Neuronal stem cell (in vitro differentiated cells): ENCODE results near the gene FST.

Experiments
- DNase-seq: peaks from one replicate; pipeline ENCODE4 v3.0.0-alpha.2; 2013; ENCODE audit warnings: low spot score
- H2AFZ ChIP-seq: one replicate; pipeline ENCODE4 v1.6.1; 2013; ENCODE audit warnings: mild to moderate bottlenecking, low read length, inconsistent platforms
- H2AK5ac ChIP-seq: 2 replicates; pipeline ENCODE4 v1.6.1; 2013; ENCODE audit warnings: low read depth, mild to moderate bottlenecking, inconsistent platforms, low read length, moderate library complexity, mixed read lengths
- H2BK120ac ChIP-seq: 2 replicates; pipeline ENCODE4 v1.6.1; 2013; ENCODE audit warnings: low read depth, mild to moderate bottlenecking, inconsistent platforms, low read length, moderate library complexity, mixed read lengths
- H2BK12ac ChIP-seq: one replicate; pipeline ENCODE4 v1.6.1; 2013; ENCODE audit warnings: low read length, inconsistent platforms
- H2BK15ac ChIP-seq: 2 replicates; pipeline ENCODE4 v1.6.1; 2013; ENCODE audit warnings: mild to moderate bottlenecking, low read length, inconsistent platforms, mixed read lengths
- H2BK5ac ChIP-seq: one replicate; pipeline ENCODE4 v1.6.1; 2013; ENCODE audit warnings: inconsistent platforms, mild to moderate bottlenecking, low read length, moderate library complexity
- H3K14ac ChIP-seq: one replicate; pipeline ENCODE4 v1.6.1; 2013; ENCODE audit warnings: low read length, inconsistent platforms
- H3K18ac ChIP-seq: 2 replicates; pipeline ENCODE4 v1.6.1; 2013; ENCODE audit warnings: low read length, inconsistent platforms
- H3K23ac ChIP-seq: 2 replicates; pipeline ENCODE4 v1.6.1; 2013; ENCODE audit warnings: low read depth, mild to moderate bottlenecking, mixed read lengths, low read length, inconsistent platforms; ENCODE audit not compliant: poor library complexity
- H3K27ac ChIP-seq: replicated peaks from 3 replicates; pipeline ENCODE4 v1.5.1; 2013; ENCODE audit warnings: low read length, inconsistent platforms
- H3K27me3 ChIP-seq, 3 experiments: 2 replicates each; pipeline ENCODE4 v1.6.1; 2013; ENCODE audit warnings: low read length in 3 of 3, mild to moderate bottlenecking in 2 of 3, inconsistent platforms in 1 of 3, low read depth in 1 of 3, mixed read lengths in 1 of 3, moderate library complexity in 1 of 3; ENCODE audit not compliant: control insufficient read depth in 3 of 3, insufficient read depth in 3 of 3
- H3K36me3 ChIP-seq, 2 donors: replicated peaks in 1 of 2; 2 replicates each; pipeline ENCODE4 v1.6.1; 2013; ENCODE audit warnings: low read length in 2 of 2; ENCODE audit not compliant: control insufficient read depth in 2 of 2, insufficient read depth in 2 of 2
- H3K4ac ChIP-seq: 2 replicates; pipeline ENCODE4 v1.6.1; 2013; ENCODE audit warnings: inconsistent platforms, mild to moderate bottlenecking, low read length, moderate library complexity
- H3K4me1 ChIP-seq, 2 donors: 1 replicate in 1 of 2; 2 replicates in 1 of 2; pipeline ENCODE4 v1.6.1; 2013; ENCODE audit warnings: low read length in 2 of 2, low read depth in 1 of 2; ENCODE audit not compliant: control insufficient read depth in 2 of 2, insufficient read depth in 1 of 2
- H3K4me2 ChIP-seq: one replicate; pipeline ENCODE4 v1.6.1; 2013; ENCODE audit warnings: mild to moderate bottlenecking, low read length, inconsistent platforms; ENCODE audit not compliant: insufficient read depth, poor library complexity, severe bottlenecking
- H3K4me3 ChIP-seq, 2 donors: 2 replicates each; pipeline ENCODE4 v1.5.1; 2013; ENCODE audit warnings: low read length in 2 of 2, mild to moderate bottlenecking in 2 of 2, inconsistent platforms in 1 of 2, moderate library complexity in 1 of 2
- H3K79me1 ChIP-seq: one replicate; pipeline ENCODE4 v1.6.1; 2013; ENCODE audit warnings: low read depth, mild to moderate bottlenecking, inconsistent platforms, low read length, moderate library complexity
- H3K9ac ChIP-seq: one replicate; pipeline ENCODE4 v1.6.1; 2013; ENCODE audit warnings: mild to moderate bottlenecking, low read depth, low read length, inconsistent platforms; ENCODE audit not compliant: poor library complexity
- H3K9me3 ChIP-seq, 2 donors: replicated peaks in 1 of 2; 2 replicates each; pipeline versions ENCODE3 to v1.6.1; 2013; ENCODE audit warnings: low read length in 2 of 2, mild to moderate bottlenecking in 2 of 2, inconsistent platforms in 1 of 2, low read depth in 1 of 2, mixed read lengths in 1 of 2, moderate library complexity in 1 of 2; ENCODE audit not compliant: control insufficient read depth in 2 of 2, insufficient read depth in 1 of 2
- H4K8ac ChIP-seq: one replicate; pipeline ENCODE4 v1.6.1; 2013; ENCODE audit warnings: low read depth, mild to moderate bottlenecking, inconsistent platforms, low read length, moderate library complexity
- H4K91ac ChIP-seq: one replicate; pipeline ENCODE4 v1.6.1; 2013; ENCODE audit warnings: low read length, low read depth, mild to moderate bottlenecking, inconsistent platforms; ENCODE audit not compliant: poor library complexity

The FST gene

DNA sequence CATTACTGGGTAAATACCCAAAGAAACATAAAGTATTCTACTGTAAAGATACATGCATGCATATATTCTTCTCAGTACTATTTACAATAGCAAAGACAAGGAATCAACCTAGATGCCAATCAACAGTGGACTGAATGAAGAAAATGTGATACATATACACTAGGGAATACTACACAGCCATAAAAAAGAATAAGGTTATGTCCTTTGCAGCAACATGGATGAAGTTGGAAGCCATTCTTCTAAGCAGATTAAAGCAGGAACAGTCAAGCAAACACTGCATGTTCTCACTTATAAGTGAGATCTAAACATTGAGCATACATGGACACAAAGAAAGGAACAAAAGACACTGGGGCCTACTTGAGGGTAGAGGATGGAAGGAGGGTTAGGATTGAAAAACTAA lies 40.4 kb downstream of the FST start:
- Histone ChIP-seq H4K8ac (no peak overlapping the region), H3K4me1 (no peaks in the 10 kb centered on the region), H2AFZ (no peak overlapping the region), H3K4me3 (no peak overlapping the region), H3K23ac (no peak overlapping the region), H3K27ac (no peak overlapping the region), H3K9me3 (no peaks in the 10 kb centered on the region), H3K9ac (no peak overlapping the region), H2BK120ac (no peak overlapping the region), H2BK12ac (no peak overlapping the region), H2BK5ac (no peak overlapping the region), H2BK15ac (no peak overlapping the region), H3K36me3 (no peaks in the 10 kb centered on the region), H4K91ac (no peak overlapping the region), H3K27me3 (no peaks in the 10 kb centered on the region), H3K14ac (no peak overlapping the region), H3K79me1 (no peaks in the 10 kb centered on the region), H3K4me2 (no peak overlapping the region), H3K18ac (no peak overlapping the region), H2AK5ac (no peak overlapping the region), H3K4ac (no peak overlapping the region)
- no peak for DNase-seq
